AG10803 (cell line): ENCODE data around the gene ZNFX1.

Source experiments
- DNase-seq: peaks from one replicate; pipeline ENCODE4 v3.0.0; 2010; ENCODE audit warnings: low read depth
- H3K4me3 ChIP-seq: 2 replicates; pipeline ENCODE4 v1.5.1; 2011; ENCODE audit warnings: mild to moderate bottlenecking, low read length, control low read depth
- CTCF ChIP-seq: conservative IDR thresholded peaks from 2 replicates; pipeline ENCODE4 v1.5.1; 2011; ENCODE audit warnings: mild to moderate bottlenecking, low read length, control low read depth, inconsistent platforms

Gene ZNFX1

GRCh38 chr20:49282584-49283171, 4.8 kb upstream of the ZNFX1 start:
- peak overlapping the region; percentile 25 for H3K4me3 ChIP-seq
- no peak for TF ChIP-seq CTCF
- DNase-seq, result no peak

DNA sequence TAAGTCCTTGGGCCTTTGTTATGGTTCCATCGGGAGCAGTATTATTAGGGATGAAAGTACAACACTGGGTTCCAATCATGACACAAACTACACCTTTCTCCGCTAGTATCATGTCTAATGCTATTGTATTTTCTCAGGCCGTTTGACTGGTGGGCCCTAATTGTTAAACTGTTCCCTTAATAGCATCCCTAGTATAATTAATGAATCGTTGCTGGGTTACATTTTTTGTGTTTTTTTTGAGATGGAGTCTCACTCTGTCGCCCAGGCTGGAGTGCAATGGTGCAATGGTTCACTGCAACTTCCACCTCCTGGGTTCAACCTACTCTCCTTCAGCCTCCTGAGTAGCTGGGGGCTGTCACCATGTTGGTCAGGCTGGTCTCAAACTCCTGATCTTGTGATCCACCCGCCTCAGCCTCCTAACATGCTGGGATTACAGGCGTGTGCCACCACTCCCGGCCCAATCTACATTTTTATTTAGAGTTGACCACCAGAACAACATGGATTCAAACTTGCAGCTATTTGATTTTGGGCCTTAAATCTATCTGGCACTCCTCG, 4.1 kb upstream of the ZNFX1 start:
- TF ChIP-seq CTCF, result no peak
- no peak for DNase-seq
- H3K4me3 ChIP-seq, result no peak overlapping the region

- H3K4me3 ChIP-seq, result peak overlapping the region; percentile 100
- TF ChIP-seq CTCF, result no peak
- no peak for DNase-seq
These were observed 3.4 kb upstream of the ZNFX1 start for GRCh38 chr20:49281059-49281912.

- H3K4me3 ChIP-seq, result peak overlapping the region; percentile 100
- no peak for TF ChIP-seq CTCF
- DNase-seq, result no peak
These were observed 2.7 kb upstream of the ZNFX1 start for GRCh38 chr20:49280463-49281058.

GRCh38 chr20:49279677-49280462, 2.0 kb upstream of the ZNFX1 start:
- no peak for TF ChIP-seq CTCF
- H3K4me3 ChIP-seq, result peak overlapping the region; percentile 100
- no peak for DNase-seq

DNA sequence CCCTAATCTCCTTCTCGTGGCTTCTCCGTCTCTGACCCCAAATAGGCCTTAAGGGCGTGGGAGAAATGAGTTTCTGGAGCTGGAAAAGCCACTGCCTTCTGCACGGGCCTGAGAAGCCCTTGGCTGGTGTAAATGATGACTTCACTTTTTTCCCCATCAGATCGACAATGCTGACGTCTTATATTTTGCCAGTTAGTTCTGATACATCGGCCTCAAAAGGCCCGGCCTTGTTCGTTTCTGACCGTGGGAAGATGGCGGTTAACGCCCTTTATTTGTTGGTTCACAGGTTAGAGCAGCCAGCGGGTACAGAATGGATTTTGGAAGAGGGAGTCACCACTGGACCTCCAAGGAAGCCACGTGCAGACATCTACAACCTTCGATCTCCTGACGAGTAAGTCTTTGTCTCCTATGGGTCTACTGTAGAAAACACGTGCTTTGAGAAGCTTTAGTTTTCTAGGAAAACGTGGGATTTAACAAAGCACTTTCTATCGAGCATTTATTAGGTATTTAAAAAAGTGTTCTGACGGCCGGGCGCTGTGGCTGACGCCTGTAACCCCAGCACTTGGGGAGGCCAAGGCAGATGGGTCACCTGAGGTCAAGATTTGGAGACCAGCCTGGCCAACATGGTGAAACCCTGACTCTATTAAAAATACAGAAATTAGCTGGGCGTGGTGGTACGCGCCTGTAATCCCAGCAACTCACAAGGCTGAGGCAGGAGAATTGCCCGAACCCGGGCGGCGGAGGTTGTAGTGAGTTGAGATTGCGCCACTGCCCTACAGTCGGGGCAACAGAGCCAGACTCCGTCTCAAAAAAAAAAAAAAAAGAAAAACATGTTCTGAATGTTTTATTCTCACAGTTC, 1.2 kb upstream of the ZNFX1 start:
- peak; percentile 36 for DNase-seq
- H3K4me3 ChIP-seq, result peak overlapping the region; percentile 100
- TF ChIP-seq CTCF, result no peak
